Measurements from ENCODE around the gene DAPK1.

DAPK1 gene

GRCh38 chr9:87684627-87685219 is 187.1 kb downstream of the DAPK1 start:
- peaks cover 26% of the 10 kb centered on the region for H3K36me3 ChIP-seq
- DNase-seq, result peak; percentile 47
- TF ChIP-seq CTCF (IDR thresholded peaks at IDR 0.05; ENCODE audit: low read depth, low read length), result peak; percentile 71
- no peaks in the 10 kb centered on the region for H3K27me3 ChIP-seq (ENCODE audit: insufficient read depth, low read depth, severe bottlenecking)
- no peak overlapping the region for H3K4me3 ChIP-seq (ENCODE audit: low read depth, low read length)
- H3K27ac ChIP-seq, result no peak overlapping the region
- no peaks in the 10 kb centered on the region for H3K9me3 ChIP-seq (ENCODE audit: severe bottlenecking)

- no peaks in the 10 kb centered on the region for H3K27me3 ChIP-seq (ENCODE audit: insufficient read depth, low read depth, severe bottlenecking)
Measured at GRCh38 chr9:87685441-87685840, 187.8 kb downstream of the DAPK1 start.

GRCh38 chr9:87685871-87686519 is 188.3 kb downstream of the DAPK1 start:
- no peak for TF ChIP-seq CTCF (IDR thresholded peaks at IDR 0.05; ENCODE audit: low read depth, low read length)
- no peak for DNase-seq
- Histone ChIP-seq H3K9me3 (ENCODE audit: severe bottlenecking) (no peaks in the 10 kb centered on the region), H3K4me3 (ENCODE audit: low read depth, low read length) (no peak overlapping the region), H3K27ac (no peak overlapping the region), H3K27me3 (ENCODE audit: insufficient read depth, low read depth, severe bottlenecking) (no peaks in the 10 kb centered on the region), H3K36me3 (peaks cover 26% of the 10 kb centered on the region)

More at GRCh38 chr9:87685441-87685840, 187.8 kb downstream of the DAPK1 start:
- Histone ChIP-seq H3K27ac (no peak overlapping the region), H3K4me3 (ENCODE audit: low read depth, low read length) (no peak overlapping the region), H3K36me3 (peaks cover 26% of the 10 kb centered on the region), H3K9me3 (ENCODE audit: severe bottlenecking) (no peaks in the 10 kb centered on the region)
- no peak for DNase-seq
- no peak for TF ChIP-seq CTCF (IDR thresholded peaks at IDR 0.05; ENCODE audit: low read depth, low read length)

GRCh38 chr9:87686520-87687090 is 188.9 kb downstream of the DAPK1 start:
- Histone ChIP-seq H3K27ac (no peak overlapping the region), H3K9me3 (ENCODE audit: severe bottlenecking) (no peaks in the 10 kb centered on the region), H3K36me3 (peaks cover 23% of the 10 kb centered on the region), H3K27me3 (ENCODE audit: insufficient read depth, low read depth, severe bottlenecking) (no peaks in the 10 kb centered on the region), H3K4me3 (ENCODE audit: low read depth, low read length) (no peak overlapping the region)
- no peak for DNase-seq
- no peak for TF ChIP-seq CTCF (IDR thresholded peaks at IDR 0.05; ENCODE audit: low read depth, low read length)

GRCh38 chr9:87687207-87687606 is 189.5 kb downstream of the DAPK1 start:
- Histone ChIP-seq H3K27me3 (ENCODE audit: insufficient read depth, low read depth, severe bottlenecking) (no peaks in the 10 kb centered on the region), H3K36me3 (peaks cover 17% of the 10 kb centered on the region), H3K4me3 (ENCODE audit: low read depth, low read length) (no peak overlapping the region), H3K9me3 (ENCODE audit: severe bottlenecking) (no peaks in the 10 kb centered on the region), H3K27ac (no peak overlapping the region)
- no peak for DNase-seq
- no peak for TF ChIP-seq CTCF (IDR thresholded peaks at IDR 0.05; ENCODE audit: low read depth, low read length)
